Ovary (tissue), 9 donors: ENCODE data around the gene ARFIP2. TPM values are rescaled to one million over a fixed set of nuclear protein-coding genes. Genes with fewer than 3 reads are reported as not detected.
A peak's percentile ranks its signal among the peaks of the same experiment; 100 is the strongest.

ENCODE experiments used
- DNase-seq, 5 donors: peaks; one replicate each; pipeline ENCODE4 v3.0.0-alpha.2; 2019 to 2020
- H3K27ac ChIP-seq, 2 donors: fragments of 200-600 bp; one replicate each; pipeline versions ENCODE4 v1.5.1 to v1.8.0; 2019 to 2022
- H3K27me3 ChIP-seq: fragments of 200-600 bp; one replicate; pipeline ENCODE4 v1.8.0; 2022
- H3K36me3 ChIP-seq: fragments of 200-600 bp; sonication (generic); one replicate; pipeline ENCODE4 v1.5.1; 2019
- H3K4me1 ChIP-seq: one replicate; pipeline ENCODE4 v1.8.1; 2013; ENCODE audit warnings: mild to moderate bottlenecking, moderate library complexity; ENCODE audit not compliant: insufficient read depth
- H3K4me3 ChIP-seq: fragments of 200-600 bp; sonication (generic); one replicate; pipeline ENCODE4 v1.5.1; 2017
- H3K9me3 ChIP-seq, 2 donors: fragments of 200-600 bp in 1 of 2; sonication (generic) in 1 of 2; one replicate each; pipeline versions ENCODE4 v1.5.1 to v1.8.1; 2013 to 2019; ENCODE audit warnings: mild to moderate bottlenecking in 1 of 2, moderate library complexity in 1 of 2
- CTCF ChIP-seq, 3 donors: fragments of 450-650 bp in 2 of 3; fragments of 200-600 bp in 1 of 3; IDR thresholded peaks; one replicate each; pipeline versions ENCODE4 v1.5.1 to v1.8.0; 2016 to 2022; ENCODE audit warnings: antibody characterized with exemption in 3 of 3, mild to moderate bottlenecking in 1 of 3
- EP300 ChIP-seq: sonication (generic); formaldehyde crosslinking; IDR thresholded peaks from one replicate; pipeline ENCODE4 v1.6.1; 2017; ENCODE audit warnings: antibody characterized with exemption
- POLR2A ChIP-seq: fragments of 450-650 bp; IDR thresholded peaks from one replicate; pipeline ENCODE4 v1.6.1; 2017; ENCODE audit warnings: antibody characterized with exemption, mild to moderate bottlenecking, moderate library complexity
- WGBS, 3 donors: extraction: QIAGEN DNeasy Blood & Tissue Kit in 1 of 3; methylation state at CpG; one replicate each; pipeline versions ENCODE4 v1.1.5 to v1.1.7; 2013 to 2017; 5-methylcytosine and 5-hydroxymethylcytosine counted together
- intact Hi-C, 4 donors: fragments of 100-400 bp; cut with DNase I; formaldehyde crosslinking; loops; one replicate each; pipeline versions ENCODE4 v1.11.0 to v1.15.1; 2022 to 2023
- polyA plus RNA-seq, 2 donors: library from polyadenylated mRNA; stranded (reverse); fragments of 200-250 nt in 1 of 2; fragments of 350-450 nt in 1 of 2; fragmentation: Illumina TruSeq in 1 of 2; extraction: RNeasy Lipid Tissue Mini Kit (QIAGEN cat#74804) in 1 of 2; gene quantifications; one replicate each; pipeline ENCODE4 v1.2.3, GENCODE V29; 2013 to 2014
- total RNA-seq, 7 donors: library from RNA; depleted of rRNA in 2 of 7; stranded (reverse); fragments of >200 nt in 2 of 7; fragmentation: NEBNext Ultra II Directional in 3 of 7; extraction: Animal tissue kit (Norgen Biotek cat#: 25700) in 3 of 7; gene quantifications; one replicate each; pipeline versions ENCODE4 v1.1.0 to v1.2.4, GENCODE V29; 2016 to 2023
- donor health status: DM: no; HTN: no; CAD: no; lungs with moderate emphysema.
- donor health status: DM: no; HTN: no; CAD: no.
- donor health status: Bipolar disorder and iron deficiency.
- donor health status: DM: yes; HTN: yes; CAD: no.
- donor health status: DM: no; HTN: no; CAD: no.
- donor health status: DM: yes; HTN: yes; CAD: no.

ARFIP2 gene
- total and polyA plus RNA-seq, 9 donors, result 35.8 to 70.4 (median 48.2) TPM

GRCh38 chr11:6482441-6482840 lies 1.3 kb upstream of the ARFIP2 start:
- Histone ChIP-seq H3K36me3 (no peaks in the 10 kb centered on the region), H3K4me1 (peaks cover 9% of the 10 kb centered on the region), H3K9me3 (no peaks in the 10 kb centered on the region), H3K27me3 (no peaks in the 10 kb centered on the region), H3K27ac (no peak overlapping the region), H3K4me3 (peak overlapping the region; percentile 67)
- no peak for DNase-seq
- intact Hi-C loops, result loop anchor here in 1 of 4 donors (5.0 kb wide), 1 partner anchor 135 kb away; the partner anchor contains the start of gene TPP1
- TF ChIP-seq EP300 (no peak), POLR2A (no peak), CTCF (IDR thresholded peaks at IDR 0.05) (no peak)
- WGBS, 3 donors, result 71 to 77% (median 74%) methylated on average over 4 of the region's 4 CpGs

- WGBS, 3 donors, result 0 to 11% (median 3%) methylated on average over 13 of the region's 13 CpGs
- peak overlapping the region; percentile 63 to 90 for H3K27ac ChIP-seq
- no peaks in the 10 kb centered on the region for H3K36me3 ChIP-seq
- no peaks in the 10 kb centered on the region for H3K27me3 ChIP-seq
- H3K9me3 ChIP-seq, result no peaks in the 10 kb centered on the region
- TF ChIP-seq CTCF (IDR thresholded peaks at IDR 0.05), result no peak
- TF ChIP-seq POLR2A, result no peak
- no peak for TF ChIP-seq EP300
- intact Hi-C loops, result loop anchor here in 1 of 4 donors (5.0 kb wide), 1 partner anchor 135 kb away; the partner anchor contains the start of gene TPP1
- H3K4me1 ChIP-seq, result peaks cover 9% of the 10 kb centered on the region
- DNase-seq, result no peak
- H3K4me3 ChIP-seq, result peak overlapping the region; percentile 67
Observed at GRCh38 chr11:6481924-6482275, 769 bp upstream of the ARFIP2 start.

- intact Hi-C loops, result loop anchor here in 1 of 4 donors (5.0 kb wide), 1 partner anchor 137 kb away; the partner anchor contains the start of gene TPP1
- Histone ChIP-seq H3K36me3 (no peaks in the 10 kb centered on the region), H3K27me3 (no peaks in the 10 kb centered on the region), H3K4me3 (peak overlapping the region; percentile 67), H3K9me3 (no peaks in the 10 kb centered on the region), H3K4me1 (peaks cover 9% of the 10 kb centered on the region), H3K27ac (peak overlapping the region; percentile 63 to 90)
- TF ChIP-seq EP300, result no peak
- no peak for TF ChIP-seq CTCF (IDR thresholded peaks at IDR 0.05)
- TF ChIP-seq POLR2A, result no peak
- peak in 1 of 5 donors; percentile 14 for DNase-seq
- WGBS, 3 donors, result 42 to 54% (median 53%) methylated on average over 9 of the region's 9 CpGs
Observed at GRCh38 chr11:6480299-6480914, 724 bp downstream of the ARFIP2 start.

GRCh38 chr11:6476571-6476970 lies 4.6 kb downstream of the ARFIP2 start:
- no peak overlapping the region for H3K4me3 ChIP-seq
- H3K4me1 ChIP-seq, result peaks cover 8% of the 10 kb centered on the region
- H3K27ac ChIP-seq, result no peak overlapping the region
- H3K27me3 ChIP-seq, result no peaks in the 10 kb centered on the region
- TF ChIP-seq EP300, result no peak
- DNase-seq, result no peak
- intact Hi-C loops, result loop anchor here in 2 of 4 donors (10.0 kb wide), 2 partner anchors 128 to 242 kb away; partner anchors contain the start of genes CNGA4 (in 1 of the 2), FHIP1B (in 1 of the 2), ILK (in 1 of the 2) and RRP8 (in 1 of the 2)
- H3K36me3 ChIP-seq, result no peaks in the 10 kb centered on the region
- H3K9me3 ChIP-seq, result no peaks in the 10 kb centered on the region
- 86 to 90% (median 88%) methylated on average over 4 of the region's 4 CpGs for WGBS, 3 donors

GRCh38 chr11:6475936-6476335 lies 5.2 kb downstream of the ARFIP2 start:
- WGBS, 3 donors, result 63 to 68% (median 64%) methylated on average over 5 of the region's 5 CpGs
- Histone ChIP-seq H3K4me1 (peaks cover 8% of the 10 kb centered on the region), H3K9me3 (no peaks in the 10 kb centered on the region), H3K27me3 (no peaks in the 10 kb centered on the region), H3K4me3 (no peak overlapping the region), H3K36me3 (no peaks in the 10 kb centered on the region), H3K27ac (no peak overlapping the region)
- DNase-seq, result no peak
- intact Hi-C loops, result loop anchor here in 2 of 4 donors (10.0 kb wide), 2 partner anchors 129 to 241 kb away; partner anchors contain the start of genes CNGA4 (in 1 of the 2), FHIP1B (in 1 of the 2), ILK (in 1 of the 2) and RRP8 (in 1 of the 2)
- TF ChIP-seq CTCF (IDR thresholded peaks at IDR 0.05), result no peak
- TF ChIP-seq EP300, result no peak
- no peak for TF ChIP-seq POLR2A
